ENCODE data around the gene SHANK3.

DNA sequence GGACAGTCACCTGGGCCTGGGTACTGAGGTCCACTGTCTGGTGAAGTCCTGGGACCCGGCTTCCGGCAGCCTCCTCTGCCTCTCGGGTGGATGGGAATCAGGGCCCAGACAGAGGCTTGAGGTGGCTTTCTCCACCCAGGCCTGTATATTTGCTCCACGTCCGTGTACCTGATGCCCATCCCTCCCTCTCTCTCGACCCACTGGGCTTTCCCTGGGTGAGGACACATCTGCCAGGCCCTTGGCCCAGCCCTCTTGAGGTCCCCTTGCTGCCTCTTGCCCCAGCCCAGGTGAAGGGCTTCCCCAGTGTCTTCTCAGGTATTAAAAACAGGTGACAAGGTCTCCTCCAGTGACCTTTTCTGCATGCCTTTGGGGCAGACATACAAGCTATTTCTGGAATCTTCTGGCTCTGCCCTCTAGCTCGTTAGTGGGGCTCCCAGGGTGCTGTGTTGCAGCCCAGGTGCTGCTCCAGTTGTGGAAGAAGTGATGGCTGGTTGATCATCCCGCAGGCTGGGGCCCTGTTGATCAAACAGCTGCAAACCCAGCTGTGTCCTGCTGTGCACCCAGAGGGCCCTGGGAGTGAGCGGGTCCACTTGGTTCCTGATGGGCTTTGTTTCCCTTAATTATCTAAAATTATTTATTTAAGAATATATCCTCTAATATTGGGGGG lies 39.9 kb downstream of the SHANK3 start:
- TF ChIP-seq, protein P1, sequence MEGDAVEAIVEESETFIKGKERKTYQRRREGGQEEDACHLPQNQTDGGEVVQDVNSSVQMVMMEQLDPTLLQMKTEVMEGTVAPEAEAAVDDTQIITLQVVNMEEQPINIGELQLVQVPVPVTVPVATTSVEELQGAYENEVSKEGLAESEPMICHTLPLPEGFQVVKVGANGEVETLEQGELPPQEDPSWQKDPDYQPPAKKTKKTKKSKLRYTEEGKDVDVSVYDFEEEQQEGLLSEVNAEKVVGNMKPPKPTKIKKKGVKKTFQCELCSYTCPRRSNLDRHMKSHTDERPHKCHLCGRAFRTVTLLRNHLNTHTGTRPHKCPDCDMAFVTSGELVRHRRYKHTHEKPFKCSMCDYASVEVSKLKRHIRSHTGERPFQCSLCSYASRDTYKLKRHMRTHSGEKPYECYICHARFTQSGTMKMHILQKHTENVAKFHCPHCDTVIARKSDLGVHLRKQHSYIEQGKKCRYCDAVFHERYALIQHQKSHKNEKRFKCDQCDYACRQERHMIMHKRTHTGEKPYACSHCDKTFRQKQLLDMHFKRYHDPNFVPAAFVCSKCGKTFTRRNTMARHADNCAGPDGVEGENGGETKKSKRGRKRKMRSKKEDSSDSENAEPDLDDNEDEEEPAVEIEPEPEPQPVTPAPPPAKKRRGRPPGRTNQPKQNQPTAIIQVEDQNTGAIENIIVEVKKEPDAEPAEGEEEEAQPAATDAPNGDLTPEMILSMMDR (IDR thresholded peaks at IDR 0.05), result no peak
- TF ChIP-seq POLR2A (IDR thresholded peaks at IDR 0.05) (no peak), EP300 (IDR thresholded peaks at IDR 0.05) (no peak)
